NCI-H187 treated with DMSO at 0.1 percent for 48 hours (cell line): ENCODE results near the gene MAP1LC3C.
"Not testable (repeated sequence)": the region's sequence is repeated elsewhere in the genome, so short reads cannot be mapped to it uniquely, and the experiment has no call there.

Experiments used
- DNase-seq: peaks from one replicate; lab custom pipeline; 2025; lab: John Stamatoyannopoulos, UW

Gene MAP1LC3C

GRCh38 chr1:241992734-241993133, 6.2 kb downstream of the MAP1LC3C start:
- DNase-seq = no peak

DNA sequence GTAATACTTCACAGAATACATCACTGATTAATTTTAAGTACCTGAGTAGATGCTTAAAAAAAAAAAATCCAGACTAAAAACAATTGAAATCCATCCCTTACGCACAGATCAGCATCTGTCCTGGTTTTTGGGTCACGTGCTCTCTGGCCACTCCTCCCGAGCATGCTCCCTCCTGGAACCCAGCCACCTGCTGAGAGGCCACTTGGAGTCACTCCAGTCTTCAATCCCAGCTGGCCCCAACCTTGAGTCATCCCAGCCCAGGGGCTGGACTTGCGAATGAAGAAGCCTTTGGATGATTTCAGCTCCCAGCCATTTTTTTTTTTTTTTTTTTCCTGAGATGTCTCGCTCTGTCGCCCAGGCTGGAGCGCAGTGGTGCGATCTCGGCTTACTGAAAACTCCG, 8.9 kb downstream of the MAP1LC3C start:
- DNase-seq = no peak

DNA sequence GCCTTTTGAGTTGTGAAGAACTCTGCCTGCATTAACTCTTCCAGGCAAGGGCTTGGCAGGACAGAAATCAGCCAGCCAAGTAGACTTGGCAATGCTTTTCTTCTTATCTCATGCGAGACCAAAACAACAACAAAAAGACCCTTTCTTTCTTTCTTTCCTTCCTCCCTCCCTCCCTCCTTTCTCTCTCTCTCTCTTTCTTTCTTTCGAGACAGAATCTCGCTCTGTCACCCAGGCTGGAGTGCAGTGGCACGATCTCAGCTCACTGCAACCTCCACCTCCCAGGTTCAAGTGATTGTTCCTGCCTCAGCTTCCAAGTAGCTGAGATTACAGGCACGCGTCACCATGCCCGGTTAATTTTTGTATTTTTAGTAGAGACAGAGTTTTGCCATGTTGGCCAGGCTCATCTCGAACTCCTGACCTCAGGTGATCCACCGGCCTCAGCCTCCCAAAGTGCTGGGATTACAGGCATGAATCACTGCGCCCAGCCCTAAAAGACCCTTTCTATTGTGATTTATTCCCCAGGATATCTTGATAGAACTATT, 10.4 kb downstream of the MAP1LC3C start:
- DNase-seq = not testable (repeated sequence)

- DNase-seq = no peak
Measured at GRCh38 chr1:241985787-241986186, 13.1 kb downstream of the MAP1LC3C start.

DNA sequence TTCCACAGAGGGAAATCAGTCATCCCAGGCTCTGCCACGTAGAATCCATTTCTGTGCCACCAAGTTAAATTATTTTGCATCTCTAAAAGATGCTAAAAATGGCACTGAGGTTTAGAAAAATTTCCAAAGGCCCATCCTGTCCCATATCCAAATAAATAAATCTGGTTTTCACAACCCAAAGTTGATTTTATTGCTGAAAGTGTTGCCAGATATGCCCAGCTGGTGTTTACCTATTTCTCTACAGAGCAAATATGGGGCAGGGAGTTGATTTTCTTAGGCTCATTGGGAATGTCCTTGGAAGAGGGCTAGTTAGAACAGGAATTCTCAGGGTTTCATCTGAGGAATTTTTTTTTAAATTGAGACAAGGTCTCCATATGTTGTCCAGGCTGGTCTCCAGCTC, 19.0 kb downstream of the MAP1LC3C start:
- no peak for DNase-seq

DNA sequence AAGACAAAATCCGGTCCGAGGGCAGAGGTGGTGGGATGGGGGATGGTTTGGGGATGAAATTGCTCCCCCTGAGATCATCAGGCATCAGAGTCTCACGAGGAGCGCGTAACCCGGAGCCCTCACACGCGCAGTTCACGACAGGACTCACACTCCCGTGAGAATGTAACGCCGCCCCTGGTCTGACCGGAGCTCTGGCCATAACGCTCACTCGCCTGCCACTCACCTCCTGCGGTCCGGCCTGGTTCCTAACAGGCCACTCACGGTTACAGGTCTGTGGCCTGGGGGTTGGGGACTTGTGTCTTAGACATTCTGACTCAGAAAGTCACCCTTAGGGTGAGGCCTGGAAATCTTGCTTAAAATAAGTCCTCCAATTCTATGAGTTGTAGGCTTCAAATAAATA, 19.8 kb downstream of the MAP1LC3C start:
- no peak for DNase-seq

- no peak for DNase-seq
Measured at GRCh38 chr1:241976229-241976628, 22.7 kb downstream of the MAP1LC3C start.

DNA sequence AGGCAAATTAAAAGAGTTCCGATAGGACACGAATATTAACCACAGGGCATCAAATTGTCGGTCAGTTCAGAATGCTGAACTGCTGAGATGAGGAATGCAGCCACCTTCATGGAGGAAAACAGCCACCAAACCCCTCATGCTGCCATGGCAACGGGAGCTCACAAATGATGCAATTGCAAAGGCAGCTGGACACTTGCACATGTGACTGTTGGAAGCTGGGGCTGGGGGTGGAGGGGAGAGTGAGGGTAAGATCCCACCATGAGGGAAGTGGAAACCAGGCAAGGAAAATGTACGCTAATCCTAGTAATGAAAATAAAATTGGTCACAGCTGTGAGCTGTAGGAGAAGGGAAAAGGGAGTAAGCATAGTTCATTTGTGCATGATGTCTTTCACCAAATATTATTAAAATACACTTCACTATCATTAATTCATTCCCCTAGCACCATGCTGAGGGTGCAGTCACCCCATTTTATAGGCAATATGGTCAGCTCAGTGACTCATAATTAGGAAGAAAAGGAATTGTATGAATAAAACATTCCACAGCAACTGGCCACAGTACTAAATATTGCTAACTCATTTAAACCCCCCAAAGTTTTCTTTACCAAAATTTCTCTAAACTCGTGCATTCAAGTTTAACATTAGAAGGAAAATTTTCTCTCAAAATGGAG, 26.1 kb downstream of the MAP1LC3C start:
- DNase-seq = no peak

GRCh38 chr1:241968611-241969010, 30.3 kb downstream of the MAP1LC3C start:
- no peak for DNase-seq

DNA sequence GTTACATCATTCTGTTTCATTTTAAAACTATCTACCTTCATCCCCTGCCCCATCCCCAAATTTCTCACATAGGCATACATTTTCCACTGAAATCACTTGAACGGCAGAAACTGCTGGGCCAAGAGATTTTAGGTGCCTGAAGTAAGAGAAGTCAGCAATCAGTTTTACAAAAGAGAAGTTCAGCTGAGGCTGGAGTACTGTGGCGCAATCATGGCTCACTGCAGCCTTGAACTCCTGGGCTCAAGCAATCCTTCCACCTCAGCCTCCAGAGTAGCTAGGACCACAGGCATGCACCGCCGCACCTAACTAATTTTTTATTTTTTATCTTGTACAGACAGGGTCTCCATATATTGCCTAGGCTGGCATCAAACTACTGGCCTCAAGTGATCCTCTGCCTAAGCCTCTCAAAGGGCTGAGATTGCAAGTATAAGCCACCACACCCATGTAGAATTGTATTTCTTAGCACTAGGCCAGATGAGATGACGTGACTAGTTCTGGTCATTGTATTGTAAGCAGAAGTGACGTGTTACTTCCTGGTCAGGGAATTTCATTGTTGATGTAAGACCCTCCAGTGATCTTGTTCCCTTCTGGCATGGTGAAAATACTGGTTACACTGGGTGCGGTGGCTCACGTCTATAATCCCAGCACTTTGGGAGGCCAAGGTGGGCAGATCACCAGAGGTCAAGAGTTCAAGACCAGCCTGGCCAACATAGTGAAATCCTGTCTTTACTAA, 34.2 kb downstream of the MAP1LC3C start:
- no peak for DNase-seq

GRCh38 chr1:241963722-241964121, 35.2 kb downstream of the MAP1LC3C start:
- DNase-seq = no peak

DNA sequence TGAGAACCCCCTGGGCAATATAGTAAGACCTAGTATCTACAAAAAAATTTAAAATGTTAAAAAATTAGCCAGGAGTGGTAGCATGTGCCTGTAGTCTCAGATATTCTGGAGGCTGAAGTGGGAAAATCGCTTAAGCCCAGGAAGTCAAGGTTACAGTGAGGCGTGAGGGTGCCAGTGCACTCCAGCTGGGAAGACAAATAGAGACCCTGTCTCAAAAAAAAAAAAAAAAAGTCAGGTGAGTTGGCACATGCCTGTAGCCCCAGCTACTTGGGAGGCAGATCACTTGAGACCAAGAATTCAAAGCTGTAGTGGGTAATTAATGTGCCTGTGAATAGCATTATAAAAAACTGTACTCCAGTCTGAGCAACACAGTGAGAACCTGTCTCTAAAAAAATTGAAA, 36.7 kb downstream of the MAP1LC3C start:
- DNase-seq = no peak

DNA sequence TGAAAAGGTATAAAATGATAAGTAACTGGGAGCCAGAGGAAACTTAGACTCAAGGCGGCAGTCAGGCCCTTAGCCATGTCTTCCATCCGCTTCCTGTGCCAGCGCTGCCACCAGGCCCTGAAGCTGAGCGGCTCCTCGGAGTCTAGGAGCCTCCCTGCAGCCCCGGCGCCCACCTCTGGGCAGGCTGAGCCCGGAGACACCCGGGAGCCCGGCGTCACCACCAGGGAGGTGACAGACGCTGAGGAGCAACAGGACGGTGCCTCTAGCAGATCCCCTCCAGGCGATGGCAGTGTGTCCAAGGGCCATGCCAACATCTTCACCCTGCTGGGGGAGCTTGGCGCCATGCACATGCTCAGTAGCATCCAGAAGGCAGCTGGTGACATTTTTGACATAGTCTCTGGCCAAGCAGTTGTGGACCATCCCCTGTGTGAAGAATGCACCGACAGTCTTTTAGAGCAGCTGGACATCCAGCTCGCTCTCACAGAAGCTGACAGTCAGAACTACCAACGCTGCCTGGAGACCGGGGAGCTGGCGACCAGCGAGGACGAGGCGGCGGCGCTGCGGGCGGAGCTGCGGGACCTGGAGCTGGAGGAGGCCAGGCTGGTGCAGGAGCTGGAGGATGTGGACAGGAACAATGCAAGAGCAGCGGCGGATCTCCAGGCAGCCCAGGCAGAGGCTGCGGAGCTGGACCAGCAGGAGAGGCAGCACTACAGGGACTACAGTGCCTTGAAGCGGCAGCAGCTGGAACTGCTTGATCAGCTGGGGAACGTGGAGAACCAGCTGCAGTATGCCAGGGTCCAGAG, 41.0 kb downstream of the MAP1LC3C start, which contains the start of gene BECN2:
Gene BECN2, plus strand, starts transcription at position 76 of the 803 bp plus-strand sequence. Its CDS starts 0 bp downstream, at position 76.
- DNase-seq = no peak

GRCh38 chr1:241950390-241950789, 48.5 kb downstream of the MAP1LC3C start:
- DNase-seq = no peak

GRCh38 chr1:241947354-241947753, 51.5 kb downstream of the MAP1LC3C start:
- DNase-seq = no peak
